ENCODE data around the gene FAM168B.
"Not testable (repeated sequence)": the region's sequence is repeated elsewhere in the genome, so short reads cannot be mapped to it uniquely, and the experiment has no call there.

The FAM168B gene

DNA sequence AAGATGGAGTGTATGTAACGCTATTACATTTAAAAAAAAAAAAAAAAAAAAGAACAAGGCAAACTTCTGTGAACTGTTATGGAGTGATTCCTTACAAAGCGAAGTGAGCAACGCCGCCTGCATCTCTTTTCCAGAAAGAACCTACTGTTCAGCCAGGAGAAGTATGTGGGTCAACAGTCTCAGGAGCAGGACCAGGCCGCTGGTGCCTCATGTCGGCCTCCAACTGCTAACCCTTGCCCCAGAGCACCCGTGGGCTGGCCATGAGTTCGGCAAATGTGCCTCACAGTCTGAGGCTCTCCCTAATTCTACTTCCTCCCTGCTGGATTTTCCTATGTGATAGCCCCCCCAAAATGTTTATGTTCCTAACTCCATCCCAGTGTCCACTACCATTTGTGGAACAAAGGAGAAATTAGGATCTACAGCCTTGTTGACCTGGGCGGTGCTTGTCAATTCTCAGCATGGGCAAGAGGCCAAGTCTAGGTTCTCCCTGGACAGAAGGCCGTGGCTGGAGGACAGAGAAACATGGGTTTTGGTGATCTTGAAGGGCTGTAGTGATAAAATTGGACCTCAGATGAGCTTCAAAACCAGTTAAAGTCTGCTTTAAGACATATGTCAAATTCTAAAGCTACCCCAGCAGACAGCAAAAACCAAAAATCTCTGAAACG, 15.9 kb downstream of the FAM168B start:
- TF ChIP-seq, protein P1, sequence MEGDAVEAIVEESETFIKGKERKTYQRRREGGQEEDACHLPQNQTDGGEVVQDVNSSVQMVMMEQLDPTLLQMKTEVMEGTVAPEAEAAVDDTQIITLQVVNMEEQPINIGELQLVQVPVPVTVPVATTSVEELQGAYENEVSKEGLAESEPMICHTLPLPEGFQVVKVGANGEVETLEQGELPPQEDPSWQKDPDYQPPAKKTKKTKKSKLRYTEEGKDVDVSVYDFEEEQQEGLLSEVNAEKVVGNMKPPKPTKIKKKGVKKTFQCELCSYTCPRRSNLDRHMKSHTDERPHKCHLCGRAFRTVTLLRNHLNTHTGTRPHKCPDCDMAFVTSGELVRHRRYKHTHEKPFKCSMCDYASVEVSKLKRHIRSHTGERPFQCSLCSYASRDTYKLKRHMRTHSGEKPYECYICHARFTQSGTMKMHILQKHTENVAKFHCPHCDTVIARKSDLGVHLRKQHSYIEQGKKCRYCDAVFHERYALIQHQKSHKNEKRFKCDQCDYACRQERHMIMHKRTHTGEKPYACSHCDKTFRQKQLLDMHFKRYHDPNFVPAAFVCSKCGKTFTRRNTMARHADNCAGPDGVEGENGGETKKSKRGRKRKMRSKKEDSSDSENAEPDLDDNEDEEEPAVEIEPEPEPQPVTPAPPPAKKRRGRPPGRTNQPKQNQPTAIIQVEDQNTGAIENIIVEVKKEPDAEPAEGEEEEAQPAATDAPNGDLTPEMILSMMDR (IDR thresholded peaks at IDR 0.05): no peak
- Mint-ChIP-seq H3K9me3 (no peaks in the 10 kb centered on the region), H3K27me3 (ENCODE audit: low read depth, poor library complexity) (no peaks in the 10 kb centered on the region), H3K36me3 (ENCODE audit: low read depth) (peaks cover 84% of the 10 kb centered on the region), H3K27ac (peak overlapping the region; percentile 7), H3K4me1 (peaks cover 27% of the 10 kb centered on the region), H3K4me3 (no peak overlapping the region)
- DNase-seq: no peak

DNA sequence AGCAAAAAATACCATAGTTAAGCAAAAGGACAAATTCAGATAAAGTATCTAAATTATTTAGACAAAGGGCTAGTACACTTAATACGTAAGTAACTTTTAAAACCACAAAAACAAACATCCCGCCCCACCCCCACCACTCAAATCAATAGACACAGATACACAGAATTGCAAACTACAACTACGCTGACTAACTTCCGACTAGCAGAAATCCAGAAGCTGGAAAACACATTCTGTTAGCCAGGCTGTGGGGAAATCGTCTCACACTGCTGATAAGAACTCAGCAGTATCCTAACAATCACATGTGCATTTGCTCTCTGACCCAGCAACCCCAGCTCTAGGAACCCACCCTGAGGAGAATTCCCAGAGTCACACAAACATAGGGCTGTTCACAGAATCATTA, 16.6 kb downstream of the FAM168B start:
- H3K27me3 Mint-ChIP-seq (ENCODE audit: low read depth, poor library complexity): no peaks in the 10 kb centered on the region
- no peak overlapping the region for H3K4me3 Mint-ChIP-seq
- peaks cover 82% of the 10 kb centered on the region for H3K36me3 Mint-ChIP-seq (ENCODE audit: low read depth)
- DNase-seq: no peak
- TF ChIP-seq, protein P1 (IDR thresholded peaks at IDR 0.05): no peak
- no peaks in the 10 kb centered on the region for H3K9me3 Mint-ChIP-seq
- peaks cover 27% of the 10 kb centered on the region for H3K4me1 Mint-ChIP-seq
- H3K27ac Mint-ChIP-seq: no peak overlapping the region

DNA sequence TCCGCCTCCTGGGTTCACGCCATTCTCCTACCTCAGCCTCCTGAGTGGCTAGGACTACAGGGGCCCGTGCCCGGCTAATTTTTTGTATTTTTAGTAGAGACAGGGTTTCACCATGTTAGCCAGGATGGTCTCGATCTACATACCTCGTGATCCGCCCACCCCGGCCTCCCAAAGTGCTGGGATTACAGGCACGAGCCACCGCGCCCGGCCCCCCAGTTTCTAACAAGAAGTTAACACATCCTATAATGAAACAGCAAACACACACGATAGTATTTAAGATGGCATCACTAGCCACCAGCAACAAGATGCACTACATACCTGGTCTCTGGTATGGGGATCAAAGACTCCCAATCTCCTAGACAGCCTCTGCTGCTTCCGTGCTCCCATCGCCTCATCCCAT, 17.7 kb downstream of the FAM168B start:
- not testable (repeated sequence) for H3K4me3 Mint-ChIP-seq; H3K9me3 Mint-ChIP-seq; H3K27me3 Mint-ChIP-seq (ENCODE audit: low read depth, poor library complexity); DNase-seq
- Mint-ChIP-seq H3K27ac (peak overlapping the region; percentile 82), H3K36me3 (ENCODE audit: low read depth) (peaks cover 83% of the 10 kb centered on the region), H3K4me1 (peaks cover 27% of the 10 kb centered on the region)

DNA sequence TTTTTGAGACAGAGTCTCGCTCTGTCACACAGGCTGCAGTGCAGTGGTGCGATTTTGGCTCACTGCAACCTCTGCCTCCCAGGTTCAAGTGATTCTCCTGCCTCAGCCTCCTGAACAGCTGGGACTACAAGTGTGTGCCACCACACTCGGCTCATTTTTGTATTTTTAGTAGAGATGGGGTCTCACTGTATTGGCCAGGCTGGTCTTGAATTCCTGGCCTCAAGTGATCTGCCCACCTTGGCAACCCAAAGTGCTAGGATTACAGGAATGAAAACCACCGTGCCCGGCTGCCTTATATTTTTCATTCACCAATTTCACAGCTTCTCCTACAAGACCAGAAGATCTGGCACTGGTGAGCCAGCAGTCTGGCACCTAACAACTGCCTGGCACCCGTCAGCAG, 25.1 kb downstream of the FAM168B start:
- H3K27me3 Mint-ChIP-seq (ENCODE audit: low read depth, poor library complexity); H3K27ac Mint-ChIP-seq; H3K4me3 Mint-ChIP-seq; DNase-seq; H3K9me3 Mint-ChIP-seq: not testable (repeated sequence)
- peaks cover 28% of the 10 kb centered on the region for H3K4me1 Mint-ChIP-seq
- peaks cover 77% of the 10 kb centered on the region for H3K36me3 Mint-ChIP-seq (ENCODE audit: low read depth)

DNA sequence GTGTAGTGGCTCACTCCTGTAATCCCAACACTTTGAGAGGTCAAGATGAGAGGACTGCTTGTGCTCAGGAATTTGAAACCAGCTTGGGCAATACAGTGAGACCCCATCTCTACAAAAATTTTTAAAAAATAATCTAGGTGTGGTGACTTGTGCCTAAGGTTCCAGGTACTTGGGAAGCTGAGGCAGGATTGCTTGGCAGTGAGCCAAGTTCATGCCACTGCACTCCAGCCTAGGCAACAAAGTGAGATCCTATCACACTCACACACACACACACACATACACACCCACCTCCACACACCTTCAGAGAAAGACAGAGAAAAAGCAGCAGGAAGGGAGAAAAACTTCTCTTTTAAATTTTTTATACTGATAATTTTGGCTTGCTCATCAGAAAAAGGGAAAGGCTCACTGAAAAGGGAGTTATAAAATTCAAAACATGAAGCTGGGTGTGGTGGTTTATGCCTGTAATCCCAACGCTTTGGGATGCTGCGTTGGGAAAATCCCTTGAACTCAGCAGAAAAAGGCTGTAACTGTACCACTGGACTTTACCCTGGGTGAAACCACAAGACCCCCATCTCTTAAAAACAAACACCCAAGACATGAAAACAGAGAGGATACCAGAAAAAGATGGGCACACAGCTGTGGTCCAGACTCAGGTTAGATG, 25.7 kb downstream of the FAM168B start:
- H3K9me3 Mint-ChIP-seq: no peaks in the 10 kb centered on the region
- peak overlapping the region; percentile 79 for H3K27ac Mint-ChIP-seq
- H3K4me1 Mint-ChIP-seq: peaks cover 30% of the 10 kb centered on the region
- TF ChIP-seq, protein P1 (IDR thresholded peaks at IDR 0.05): no peak
- H3K4me3 Mint-ChIP-seq: no peak overlapping the region
- H3K27me3 Mint-ChIP-seq (ENCODE audit: low read depth, poor library complexity): no peaks in the 10 kb centered on the region
- no peak for DNase-seq
- H3K36me3 Mint-ChIP-seq (ENCODE audit: low read depth): peaks cover 80% of the 10 kb centered on the region

DNA sequence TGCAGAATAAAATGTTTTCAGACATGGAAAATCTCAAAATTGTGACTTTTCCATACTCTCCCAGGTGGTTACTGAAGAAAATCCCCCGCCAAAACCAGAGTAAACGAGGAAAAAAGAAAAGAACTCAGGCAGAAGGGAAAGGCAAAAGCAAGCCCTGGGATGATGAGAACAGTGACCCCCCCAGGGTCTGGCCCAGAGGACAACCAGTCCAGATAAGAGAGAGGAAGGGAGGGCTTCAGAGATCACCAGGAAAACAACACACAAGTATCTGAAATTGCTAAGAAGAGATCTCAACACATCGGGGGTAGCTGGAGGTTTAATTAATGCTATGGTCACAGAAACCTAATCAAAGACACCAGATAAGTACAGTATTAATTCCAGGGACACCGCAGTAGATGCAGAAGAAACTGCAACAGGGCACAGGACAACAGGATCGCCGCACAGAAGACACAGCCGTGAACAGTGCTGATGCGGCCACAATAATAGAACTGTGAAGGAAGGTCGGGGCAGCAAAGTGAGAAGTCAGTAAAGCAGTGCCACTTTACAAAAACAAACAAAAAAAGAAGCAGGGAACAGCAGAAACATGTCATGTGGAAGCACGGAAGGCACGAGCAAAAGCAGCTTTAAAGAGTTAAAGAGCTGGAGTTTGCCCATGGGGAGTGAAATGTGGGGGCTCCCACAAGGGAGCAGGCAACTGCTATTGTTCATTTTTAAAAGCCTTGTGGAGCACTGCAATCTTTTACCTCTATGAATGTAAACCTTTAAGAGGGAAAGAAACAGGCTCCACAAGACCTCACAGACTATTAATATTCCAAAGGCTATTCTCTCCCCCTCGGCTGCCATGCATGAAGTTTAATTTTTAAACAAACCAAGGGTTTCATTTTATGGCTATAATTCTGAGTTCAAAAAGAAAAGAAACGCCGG, 28.4 kb downstream of the FAM168B start:
- Mint-ChIP-seq H3K4me1 (peaks cover 50% of the 10 kb centered on the region), H3K27me3 (ENCODE audit: low read depth, poor library complexity) (no peaks in the 10 kb centered on the region), H3K27ac (peak overlapping the region; percentile 95), H3K36me3 (ENCODE audit: low read depth) (peaks cover 80% of the 10 kb centered on the region), H3K4me3 (peak overlapping the region; percentile 16), H3K9me3 (no peaks in the 10 kb centered on the region)
- no peak for DNase-seq
- TF ChIP-seq, protein P1 (IDR thresholded peaks at IDR 0.05): no peak
